Endothelial cell of umbilical vein (primary cell): ENCODE data around the gene FAM180A.

Experiments
- CTCF ChIP-seq, 2 donors: IDR thresholded peaks; 1 replicate in 1 of 2; 2 replicates in 1 of 2; pipeline ENCODE4 v1.5.1; 2011; ENCODE audit warnings: low read length in 2 of 2, mild to moderate bottlenecking in 2 of 2, moderate library complexity in 2 of 2, control low read depth in 1 of 2, inconsistent platforms in 1 of 2, low read depth in 1 of 2; ENCODE audit not compliant: insufficient read depth in 1 of 2; ENCODE audit errors: extremely low read depth in 1 of 2
- EZH2 ChIP-seq: IDR thresholded peaks from 2 replicates; pipeline ENCODE4 v1.6.1; 2012; ENCODE audit warnings: borderline replicate concordance, low read depth, mild to moderate bottlenecking, moderate library complexity, low read length, inconsistent platforms; ENCODE audit not compliant: severe bottlenecking
- FOS ChIP-seq: IDR thresholded peaks from 2 replicates; pipeline ENCODE4 v1.6.1; 2011; ENCODE audit warnings: mild to moderate bottlenecking, low read length, moderate library complexity, borderline replicate concordance; ENCODE audit not compliant: insufficient read depth
- GATA2 ChIP-seq: IDR thresholded peaks from 2 replicates; pipeline ENCODE4 v1.7.0; 2011; ENCODE audit warnings: low read depth, mild to moderate bottlenecking, moderate library complexity, mixed read lengths, low read length; ENCODE audit not compliant: insufficient read length, insufficient read depth
- JUN ChIP-seq: IDR thresholded peaks from 2 replicates; pipeline ENCODE4 v1.6.1; 2011; ENCODE audit warnings: borderline replicate concordance, low read depth; ENCODE audit not compliant: insufficient read length, insufficient read depth
- MAX ChIP-seq: IDR thresholded peaks from 2 replicates; pipeline ENCODE4 v1.6.1; 2011; ENCODE audit not compliant: insufficient read depth, insufficient read length
- MYC ChIP-seq: IDR thresholded peaks from one replicate; pipeline ENCODE4 v1.6.1; 2011; ENCODE audit warnings: mild to moderate bottlenecking, low read depth, low read length
- POLR2A ChIP-seq: IDR thresholded peaks from 2 replicates; pipeline ENCODE4 v1.6.1; 2012; ENCODE audit warnings: low read depth, mild to moderate bottlenecking, control low read depth, low read length
- POLR2AphosphoS5 ChIP-seq: IDR thresholded peaks from 2 replicates; pipeline ENCODE4 v1.6.1; 2012; ENCODE audit warnings: low read depth, mild to moderate bottlenecking, control low read depth, low read length, moderate library complexity; ENCODE audit not compliant: insufficient read depth

GRCh38 chr7:135774284-135774683, 25.7 kb upstream of the FAM180A start:
- TF ChIP-seq CTCF (IDR thresholded peaks at IDR 0.05; ENCODE audit: extremely low read depth in 1 of 2, insufficient read depth in 1 of 2, low read depth in 1 of 2, low read length in 2 of 2) (no peak), POLR2A (no peak), MYC (no peak), EZH2 (no peak), MAX (no peak), POLR2AphosphoS5 (peak; percentile 41), GATA2 (no peak), FOS (no peak), JUN (no peak)
